GM03348 (cell line): ENCODE data around the gene LCE2B.
"Not testable (repeated sequence)": the region's sequence is repeated elsewhere in the genome, so short reads cannot be mapped to it uniquely, and the experiment has no call there.

Experiments
- DNase-seq: peaks from one replicate; pipeline ENCODE4 v3.0.0; 2012; ENCODE audit warnings: low spot score

Gene LCE2B, protein sequence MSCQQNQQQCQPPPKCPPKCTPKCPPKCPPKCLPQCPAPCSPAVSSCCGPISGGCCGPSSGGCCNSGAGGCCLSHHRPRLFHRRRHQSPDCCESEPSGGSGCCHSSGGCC

DNA sequence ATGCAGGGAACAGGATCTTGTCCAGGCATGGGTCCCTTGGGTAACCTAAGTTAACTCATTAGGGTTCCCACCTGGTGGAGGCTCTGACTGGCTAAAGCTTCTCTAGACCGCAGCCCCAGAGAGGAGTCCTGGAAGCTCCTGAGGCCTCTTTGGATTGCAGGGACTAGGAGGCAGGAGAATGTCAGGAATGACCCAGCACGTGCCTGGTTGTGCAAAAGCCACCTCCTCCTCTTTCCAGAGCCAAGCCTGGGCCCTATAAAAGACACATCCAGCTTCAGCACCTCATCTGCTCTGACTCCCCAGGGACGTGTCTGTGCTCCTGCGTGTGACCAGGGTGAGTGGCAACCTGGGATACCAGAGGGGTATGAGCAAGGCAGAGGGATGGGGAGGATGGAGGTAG, at the start of gene LCE2B:
LCE2B (plus strand) TSS at position 301 of the 400 bp plus-strand sequence. CDS start 721 bp downstream, outside the sequence.
- DNase-seq: not testable (repeated sequence)

DNA sequence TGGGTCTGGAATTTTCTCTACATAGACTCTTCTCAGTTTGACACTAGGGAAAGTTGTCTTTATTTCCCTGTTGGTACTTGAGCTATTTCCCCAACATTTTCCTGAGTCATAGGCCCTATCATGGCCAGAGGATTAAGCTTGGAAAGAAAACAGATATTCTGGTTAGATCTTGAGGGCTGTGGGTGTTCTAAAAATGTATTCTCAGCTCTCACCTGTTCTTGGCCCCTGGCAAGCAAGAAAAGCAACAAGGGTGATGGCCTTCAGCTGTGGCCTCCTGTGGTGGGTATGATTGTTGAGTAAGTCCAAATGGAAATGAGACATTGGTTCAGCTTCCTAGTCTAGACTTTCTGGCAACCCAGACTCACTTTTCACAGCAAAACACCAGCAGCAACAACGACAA, 45.6 kb upstream of the LCE2B start:
- DNase-seq: no peak

DNA sequence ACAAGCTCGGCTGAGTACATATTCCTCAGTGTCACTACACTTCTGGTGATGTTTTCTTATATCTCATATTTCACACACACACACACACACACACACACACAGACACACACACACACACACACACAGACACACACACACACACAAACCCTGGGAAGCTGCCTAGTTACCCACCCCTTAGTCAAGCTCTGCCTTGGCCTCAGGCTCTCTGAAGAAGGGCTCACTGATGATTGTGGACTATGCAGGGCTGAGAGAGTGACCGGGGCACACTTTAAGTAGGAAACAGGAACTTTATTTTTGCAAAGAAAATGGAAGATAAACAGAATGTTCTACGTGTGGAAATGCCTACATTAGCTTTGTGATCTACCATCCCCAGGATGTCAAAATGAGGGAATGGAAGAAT, 42.0 kb upstream of the LCE2B start:
- DNase-seq: no peak

DNA sequence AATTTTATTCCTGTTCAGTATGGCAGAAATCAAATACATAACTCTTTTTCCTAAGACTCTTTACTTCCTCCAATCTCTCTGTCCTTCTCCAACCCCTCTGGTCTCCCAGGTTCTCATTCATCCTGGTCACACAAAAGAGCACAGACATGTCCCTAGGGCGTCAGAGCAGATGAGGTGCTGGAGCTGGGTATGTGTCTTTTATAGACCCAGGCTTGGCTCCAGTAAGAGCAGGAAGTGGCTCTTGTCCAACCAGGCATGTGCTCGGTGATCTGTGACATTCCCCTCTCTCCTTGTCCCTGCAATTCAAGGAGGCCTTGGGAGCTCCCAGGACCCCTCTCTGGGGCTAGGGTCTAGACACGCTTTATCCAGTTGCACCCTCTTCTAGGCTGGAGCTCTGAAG, 40.8 kb upstream of the LCE2B start:
- DNase-seq: no peak

DNA sequence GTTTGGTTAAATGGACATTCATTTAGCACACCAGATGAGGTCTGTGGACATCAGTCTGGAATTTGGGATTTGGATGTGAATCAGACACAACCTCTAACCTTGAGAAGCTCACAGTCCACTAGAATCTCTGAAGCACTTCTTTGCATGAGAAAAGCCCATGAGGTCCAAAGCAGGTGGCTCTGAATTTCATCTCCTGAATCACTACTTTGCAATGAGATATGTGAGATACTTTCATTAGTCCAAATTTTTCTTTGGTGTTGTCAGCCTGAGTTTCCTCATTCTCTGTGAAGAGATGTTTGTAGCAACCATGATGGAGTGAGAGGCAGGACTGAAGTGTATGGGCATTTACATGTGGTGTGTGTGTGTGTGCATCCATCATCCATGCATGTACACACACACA, 39.3 kb upstream of the LCE2B start:
- DNase-seq: no peak

DNA sequence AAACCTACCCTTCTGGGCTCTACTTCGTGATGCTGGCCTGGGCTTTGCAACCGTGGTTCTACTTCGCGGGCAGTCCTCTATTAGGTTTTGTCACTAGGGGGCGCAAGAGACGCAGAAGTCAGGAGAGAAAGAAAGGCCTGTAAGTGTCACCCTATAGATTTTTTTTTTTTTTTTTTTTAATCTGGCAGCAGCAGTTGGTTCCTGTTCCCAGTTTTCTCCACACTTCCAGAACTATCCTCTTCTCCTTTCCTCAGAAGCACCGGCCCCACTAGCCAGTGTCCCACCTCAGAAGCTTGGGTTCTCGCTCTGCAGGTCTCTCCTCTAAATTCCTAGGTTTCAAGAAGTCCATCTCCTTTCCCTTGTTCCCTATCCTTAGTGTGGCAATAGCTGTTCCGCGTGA, 31.8 kb upstream of the LCE2B start:
- peak; percentile 74 for DNase-seq

DNA sequence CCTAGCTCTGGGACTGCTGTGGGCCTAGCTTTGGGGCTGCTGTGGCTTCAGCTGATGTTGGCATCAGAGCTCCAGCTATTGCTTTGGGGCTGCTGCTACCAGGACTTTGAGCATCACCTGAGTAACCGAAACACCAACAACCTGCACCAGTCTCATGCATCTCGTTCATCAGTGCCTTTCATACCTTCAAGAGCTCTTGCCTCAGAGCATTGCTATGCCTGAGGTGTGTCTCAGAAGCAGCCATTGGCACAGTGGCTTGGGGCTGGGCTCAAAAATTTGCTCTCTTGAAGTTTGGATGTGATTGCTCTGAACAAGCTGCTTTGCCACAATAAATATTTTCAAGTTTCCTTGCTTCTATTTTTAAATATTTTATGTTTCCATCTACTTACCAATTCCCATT, 29.5 kb upstream of the LCE2B start:
- DNase-seq: no peak

DNA sequence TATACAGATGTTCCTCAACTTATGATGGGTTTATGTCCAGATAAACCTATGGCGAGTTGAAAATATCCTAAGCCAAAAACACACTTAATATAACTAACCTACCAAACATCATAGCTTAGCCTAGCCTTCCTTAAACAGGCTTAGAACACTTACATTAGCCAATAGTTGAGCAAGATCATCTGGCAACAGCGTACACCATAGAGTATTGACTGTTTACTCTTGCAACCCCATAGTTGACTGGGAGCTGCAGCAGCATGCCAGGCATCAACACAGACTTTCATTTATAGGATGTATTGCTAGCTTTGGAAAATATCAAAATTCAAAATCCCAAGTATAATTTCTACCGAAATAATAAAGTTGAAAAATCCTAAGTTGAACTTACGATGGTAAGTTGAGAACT, 28.2 kb upstream of the LCE2B start:
- no peak for DNase-seq

DNA sequence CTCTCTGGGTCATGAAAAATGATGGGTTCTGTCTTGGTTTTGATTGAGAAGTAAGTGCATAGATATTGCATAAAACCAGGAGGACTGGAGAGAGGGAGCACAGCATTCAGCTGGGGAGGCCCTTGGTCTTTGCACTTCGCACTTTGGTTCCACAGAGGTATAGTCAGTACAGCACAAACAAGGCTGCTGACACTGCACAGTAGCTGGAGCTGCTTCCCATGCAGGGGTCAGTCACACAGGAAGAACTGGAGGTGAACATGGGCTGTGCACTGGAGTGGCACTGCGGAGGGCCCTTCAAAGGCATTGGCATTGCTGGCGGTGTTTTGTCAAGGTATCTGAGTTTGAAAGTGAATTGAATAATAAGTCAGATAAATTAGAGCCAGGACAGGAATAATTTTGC, 27.3 kb upstream of the LCE2B start:
- DNase-seq: no peak

DNA sequence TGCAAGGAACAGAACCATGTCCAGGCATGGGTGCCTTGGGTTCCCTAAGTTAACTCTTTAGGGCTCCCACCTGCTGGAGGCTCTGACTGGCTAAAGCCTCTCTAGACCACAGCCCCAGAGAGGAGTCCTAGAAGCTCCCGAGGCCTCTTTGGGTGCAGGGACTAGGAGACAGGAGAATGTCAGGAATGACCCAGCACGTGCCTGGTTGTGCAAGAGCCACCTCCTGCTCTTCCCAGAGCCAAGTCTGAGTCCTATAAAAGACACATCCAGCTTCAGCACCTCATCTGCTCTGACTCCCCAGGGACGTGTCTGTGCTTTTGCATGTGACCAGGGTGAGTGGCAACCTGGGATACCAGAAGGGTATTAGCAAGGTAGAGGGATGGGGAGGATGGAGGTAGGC, 22.8 kb upstream of the LCE2B start, which contains the start of gene LCE2D:
LCE2D (plus strand) TSS at position 283 of the 400 bp plus-strand sequence. CDS start 726 bp downstream, outside the sequence.
- DNase-seq: no peak

DNA sequence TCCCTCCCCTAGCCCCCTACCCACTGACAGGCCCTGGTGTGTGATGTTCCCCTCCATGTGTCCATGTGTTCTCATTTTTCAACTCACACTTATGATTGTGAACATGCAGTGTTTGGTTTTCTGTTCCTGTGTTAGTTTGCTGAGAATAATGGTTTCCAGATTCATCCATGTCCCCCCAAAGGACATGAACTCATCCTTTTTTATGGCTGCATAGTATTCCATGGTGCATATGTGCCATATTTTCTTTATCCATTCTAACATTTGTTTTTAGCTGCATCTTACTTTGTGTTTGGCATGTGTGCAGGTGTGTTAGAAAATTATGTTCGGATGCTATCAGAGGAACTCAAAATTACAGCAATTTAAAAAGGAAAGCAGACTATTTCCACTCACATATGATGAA, 19.8 kb upstream of the LCE2B start:
- not testable (repeated sequence) for DNase-seq

DNA sequence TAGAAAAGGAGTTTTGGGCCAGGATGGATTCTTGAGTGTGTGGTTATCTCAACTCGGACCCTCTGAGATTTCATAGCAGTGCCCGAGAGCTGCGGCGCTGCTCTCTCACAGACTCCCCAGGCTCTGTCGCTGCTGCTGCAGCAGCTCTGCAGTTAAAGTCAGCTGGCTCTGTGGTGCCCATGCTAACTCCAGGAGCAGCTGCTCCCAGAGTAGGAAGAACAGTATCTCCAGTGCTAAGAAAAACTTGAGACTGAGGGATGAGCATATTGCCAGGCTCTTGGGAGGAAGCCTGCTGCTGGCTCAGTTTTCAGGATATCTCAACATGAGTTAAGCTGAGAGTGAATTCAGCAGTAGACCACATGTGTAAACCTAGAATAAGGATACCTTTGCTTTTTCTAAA, 18.3 kb upstream of the LCE2B start:
- no peak for DNase-seq

DNA sequence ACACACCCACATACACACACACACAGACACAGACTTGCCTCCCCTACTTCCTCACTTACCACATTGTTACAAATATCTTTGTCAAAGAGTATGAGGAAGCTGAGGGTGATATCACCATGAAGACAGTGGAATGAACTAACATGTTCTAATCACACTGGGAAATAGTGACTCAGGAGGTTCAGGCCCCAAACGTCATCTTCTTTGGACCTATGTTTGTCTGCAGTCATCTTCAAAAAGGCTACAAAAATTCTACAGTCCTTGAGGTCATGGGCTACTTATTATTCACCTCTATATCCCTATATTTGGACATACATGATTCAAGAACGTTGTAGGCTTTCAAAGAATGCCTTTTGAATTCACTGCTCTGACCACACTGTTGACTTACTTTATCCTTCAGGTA, 12.9 kb upstream of the LCE2B start:
- no peak for DNase-seq

DNA sequence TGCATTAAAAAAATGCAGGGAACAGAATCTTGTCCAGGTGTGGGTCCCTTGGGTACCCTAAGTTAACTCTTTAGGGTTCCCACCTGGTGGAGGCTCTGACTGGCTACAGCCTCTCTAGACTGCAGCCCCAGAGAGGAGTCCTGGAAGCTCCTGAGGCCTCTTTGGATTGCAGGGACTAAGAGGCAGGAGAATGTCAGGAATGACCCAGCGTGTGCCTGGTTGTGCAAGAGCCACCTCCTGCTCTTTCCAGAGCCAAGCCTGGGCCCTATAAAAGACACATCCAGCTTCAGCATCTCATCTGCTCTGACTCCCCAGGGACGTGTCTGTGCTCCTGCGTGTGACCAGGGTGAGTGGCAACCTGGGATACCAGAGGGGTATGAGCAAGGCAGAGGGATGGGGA, 10.9 kb upstream of the LCE2B start, which contains the start of gene LCE2C:
LCE2C (plus strand) TSS at position 297 of the 400 bp plus-strand sequence. CDS start 737 bp downstream, outside the sequence.
- not testable (repeated sequence) for DNase-seq

DNA sequence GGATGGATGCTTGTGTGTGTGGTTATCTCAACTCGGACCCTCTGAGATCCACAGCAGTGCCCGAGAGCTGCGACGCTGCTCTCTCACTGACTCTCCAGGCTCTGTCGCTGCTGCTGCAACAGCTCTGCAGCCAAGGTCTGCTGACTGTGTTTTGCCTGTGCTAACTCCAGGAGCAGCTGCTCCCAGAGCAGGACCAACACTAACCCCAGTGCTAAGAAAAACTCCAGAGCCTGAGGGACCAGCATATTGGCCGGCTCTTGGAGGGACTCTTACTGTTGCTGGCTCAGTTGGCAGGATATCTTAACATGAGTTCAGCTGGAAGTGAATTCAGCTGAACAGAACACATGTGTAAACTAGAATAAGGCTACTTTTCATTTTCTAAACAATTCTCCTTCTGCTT, 6.5 kb upstream of the LCE2B start:
- no peak for DNase-seq

DNA sequence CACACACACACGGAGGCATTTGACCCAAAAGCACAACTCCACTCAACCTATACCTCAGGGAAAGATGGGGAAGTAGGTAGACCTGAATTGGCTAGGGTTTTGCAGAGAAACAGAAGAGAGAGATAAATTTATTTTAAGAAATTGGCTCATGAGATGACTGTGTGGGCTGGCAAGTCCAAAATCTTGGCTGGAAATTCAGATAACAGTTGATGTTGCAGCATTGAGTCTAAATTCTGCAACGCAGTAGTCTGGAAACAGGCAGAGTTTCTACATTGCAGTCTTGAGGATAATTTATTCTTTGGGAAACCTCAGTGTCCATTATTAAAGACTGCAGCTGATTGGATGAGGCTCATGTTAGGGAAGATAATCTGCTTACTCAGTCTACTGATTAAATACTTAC, 4.3 kb upstream of the LCE2B start:
- DNase-seq: no peak

DNA sequence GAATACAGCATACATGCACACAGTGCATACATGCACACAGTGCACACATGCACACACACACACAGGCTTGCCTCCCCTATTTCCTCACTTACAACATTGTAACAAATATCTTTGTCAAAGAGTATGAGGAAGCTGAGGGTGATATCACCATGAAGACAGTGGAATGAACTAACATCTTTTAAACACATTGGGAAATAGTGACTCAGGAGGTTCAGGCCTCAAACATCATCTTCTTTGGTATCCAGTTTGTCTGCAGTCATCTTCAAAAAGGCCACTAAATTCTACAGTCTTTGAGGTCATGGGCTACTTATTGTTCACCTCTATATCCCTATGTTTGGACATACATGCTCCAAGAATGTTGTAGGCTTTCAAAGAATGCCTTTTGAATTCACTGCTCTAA, 2.1 kb upstream of the LCE2B start:
- DNase-seq: no peak

DNA sequence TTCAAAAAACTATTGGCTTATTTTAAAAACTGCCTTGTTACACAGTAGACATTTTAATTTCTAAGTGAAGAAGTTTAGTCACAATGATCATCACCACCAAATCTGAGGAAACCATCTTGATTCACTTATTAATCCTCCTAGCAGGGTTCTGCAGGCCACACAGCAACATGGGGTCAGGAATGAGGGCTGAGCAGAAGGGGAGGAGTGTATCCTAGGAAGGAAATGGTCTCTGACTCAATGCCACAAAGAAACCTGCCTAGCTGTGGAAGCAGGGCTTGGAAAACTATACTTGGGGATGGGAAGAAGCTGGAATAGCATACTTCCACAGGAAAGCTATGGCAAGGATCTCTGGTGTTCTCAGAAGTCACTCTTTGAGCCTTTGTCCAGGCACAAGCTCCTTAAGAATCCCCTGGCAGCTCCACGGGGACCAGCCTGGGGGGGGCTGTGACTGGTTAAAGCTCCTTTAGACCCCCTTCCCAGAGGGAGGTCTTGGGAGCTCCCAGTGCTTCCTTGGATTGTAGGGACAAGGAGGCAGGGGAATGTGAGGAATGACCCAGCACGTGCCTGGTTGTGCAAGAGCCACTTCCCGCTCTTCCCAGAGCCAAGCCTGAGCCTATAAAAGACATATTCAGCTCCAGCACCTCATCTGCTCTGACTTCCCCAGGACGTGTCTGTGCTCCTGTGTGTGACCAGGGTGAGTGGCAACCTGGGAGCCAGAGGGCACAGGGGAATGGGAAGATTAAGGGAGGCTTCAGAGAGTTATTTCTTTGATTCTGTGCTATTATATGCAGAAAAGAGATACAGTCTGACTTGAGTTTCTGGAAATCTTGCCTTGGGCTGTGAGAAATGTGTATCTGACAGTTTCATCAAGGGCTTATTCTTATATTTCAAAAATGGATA, 12.0 kb downstream of the LCE2B start, which contains the start of gene LCE2A:
LCE2A (plus strand) TSS at position 645 of the 900 bp plus-strand sequence. CDS start 557 bp downstream, outside the sequence.
- DNase-seq: peak; percentile 24

DNA sequence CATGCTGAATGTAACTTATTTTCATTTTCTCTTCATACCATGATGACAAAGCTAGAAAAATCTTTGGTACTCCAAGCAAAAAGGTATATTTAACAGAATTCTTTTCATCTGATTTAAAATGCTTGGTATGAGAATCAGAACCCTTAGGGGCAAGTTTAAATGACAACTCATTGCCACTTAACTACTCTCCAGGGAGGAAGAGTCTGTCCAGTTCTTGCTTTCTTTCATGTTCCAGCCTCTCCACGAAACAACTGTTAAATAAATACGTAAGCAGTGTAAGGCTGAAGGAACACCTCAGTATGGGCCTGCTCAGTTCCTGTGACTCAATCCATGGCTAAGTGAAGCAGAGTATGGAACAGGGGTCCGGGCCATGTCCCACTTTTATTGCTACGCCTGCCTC, 13.8 kb downstream of the LCE2B start:
- no peak for DNase-seq

DNA sequence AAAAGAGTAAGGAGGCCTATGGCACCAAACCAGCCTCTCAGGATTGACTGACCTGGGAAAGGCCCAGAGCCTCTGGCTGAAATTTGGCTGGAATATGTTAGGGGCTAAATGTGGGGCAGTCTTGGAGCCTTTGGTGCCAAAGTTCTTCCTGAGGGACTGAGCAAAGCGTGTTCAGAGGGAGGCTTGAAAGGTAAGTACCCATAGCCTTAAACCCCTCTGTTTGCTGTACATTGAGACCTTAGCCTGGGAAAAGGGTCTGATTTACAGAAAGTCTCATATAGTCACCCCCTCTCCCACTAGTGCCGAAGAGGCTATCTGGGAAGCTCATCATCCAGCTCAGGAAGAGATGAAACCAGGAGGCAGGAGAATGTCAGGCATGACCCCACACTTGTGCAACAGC, 21.9 kb downstream of the LCE2B start, which contains the start of gene LCE4A:
LCE4A (plus strand) TSS at position 301 of the 400 bp plus-strand sequence. CDS start 916 bp downstream, outside the sequence.
- no peak for DNase-seq

DNA sequence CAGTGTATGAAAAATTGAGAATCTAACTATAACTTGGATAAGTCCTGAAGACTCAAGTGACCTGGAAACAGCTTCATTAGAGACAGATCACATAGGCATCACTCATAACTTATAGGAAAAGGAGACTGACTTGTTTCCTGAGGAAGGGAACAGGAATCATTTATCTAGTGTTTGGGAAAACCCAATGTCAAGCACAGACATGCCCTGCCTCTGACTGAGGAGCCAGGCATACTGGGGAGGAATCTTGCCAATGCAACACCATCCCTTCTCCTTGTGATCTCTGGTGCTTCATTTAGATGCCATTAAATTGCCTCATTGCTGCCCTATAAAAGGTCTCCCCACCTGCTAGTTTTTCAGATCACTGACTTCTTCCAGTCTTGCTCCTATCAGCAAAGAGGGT, 32.3 kb downstream of the LCE2B start:
- DNase-seq: no peak

DNA sequence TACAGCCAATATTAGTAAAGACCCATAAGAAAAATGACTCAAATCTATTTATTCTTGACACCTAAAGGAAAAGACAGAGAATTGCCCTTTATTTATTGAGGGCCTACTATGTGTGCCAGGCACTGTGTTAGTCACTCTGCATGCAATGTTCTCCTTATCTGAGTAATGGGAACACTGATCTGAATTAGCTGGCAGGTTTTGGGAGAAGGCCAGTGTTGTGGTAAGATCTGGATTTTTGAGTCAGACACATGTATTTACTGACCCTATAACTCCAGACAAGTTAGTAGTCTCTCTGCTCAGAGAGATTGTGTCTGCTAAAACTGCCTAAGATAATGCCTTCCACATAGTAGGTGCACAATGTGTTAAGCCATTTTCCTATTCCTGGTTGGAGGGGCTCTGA, 39.3 kb downstream of the LCE2B start:
- DNase-seq: no peak

DNA sequence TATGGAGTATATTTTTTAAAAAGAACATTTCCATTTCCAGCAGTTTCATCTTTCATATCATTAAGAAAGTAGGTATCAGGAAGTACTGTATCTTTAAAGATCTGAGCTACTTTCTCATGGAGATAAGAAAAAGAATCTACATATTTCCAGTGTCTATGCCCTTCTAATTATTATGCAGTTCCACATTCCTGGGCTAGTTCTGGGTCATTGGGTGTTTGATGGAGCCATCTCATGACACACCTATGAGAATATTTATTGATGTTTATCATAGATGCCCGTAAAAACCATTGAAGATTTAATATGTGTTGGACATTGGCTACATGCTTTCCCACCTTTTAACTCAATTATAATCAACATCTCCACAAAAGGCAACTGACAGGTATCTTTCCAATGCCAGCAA, 43.1 kb downstream of the LCE2B start:
- no peak for DNase-seq
